NCI-H1105 (cell line): ENCODE measurements around the gene ESR1.

ENCODE experiments used
- DNase-seq: peaks from one replicate; lab custom pipeline; 2025; lab: John Stamatoyannopoulos, UW

Gene ESR1

GRCh38 chr6:151807513-151808370 lies at the start of gene ESR1:
ESR1 (plus strand) TSS chr6:151807682; CDS start chr6:151807913, 231 bp downstream.
- DNase-seq, result peak; percentile 39

- DNase-seq, result no peak
Observed at GRCh38 chr6:151760486-151760885, 47.0 kb upstream of the ESR1 start.

- DNase-seq, result no peak
Observed at GRCh38 chr6:151761851-151762250, 45.6 kb upstream of the ESR1 start.

- no peak for DNase-seq
Observed at GRCh38 chr6:151762817-151763216, 44.7 kb upstream of the ESR1 start.

- no peak for DNase-seq
Observed at GRCh38 chr6:151763303-151763702, 44.2 kb upstream of the ESR1 start.

- peak; percentile 18 for DNase-seq
Observed at GRCh38 chr6:151763938-151764680, 43.4 kb upstream of the ESR1 start.

- DNase-seq, result peak; percentile 33
Observed at GRCh38 chr6:151765444-151765886, 42.0 kb upstream of the ESR1 start.

- no peak for DNase-seq
Observed at GRCh38 chr6:151772446-151772845, 35.0 kb upstream of the ESR1 start.

GRCh38 chr6:151773382-151773781 lies 34.1 kb upstream of the ESR1 start:
- no peak for DNase-seq

- DNase-seq, result no peak
Observed at GRCh38 chr6:151782560-151782959, 24.9 kb upstream of the ESR1 start.

GRCh38 chr6:151783692-151784091 lies 23.8 kb upstream of the ESR1 start:
- no peak for DNase-seq

GRCh38 chr6:151784441-151785214 lies 22.9 kb upstream of the ESR1 start:
- no peak for DNase-seq

- DNase-seq, result no peak
Observed at GRCh38 chr6:151796842-151797530, 10.5 kb upstream of the ESR1 start.

- no peak for DNase-seq
Observed at GRCh38 chr6:151803743-151804142, 3.7 kb upstream of the ESR1 start.

- DNase-seq, result no peak
Observed at GRCh38 chr6:151804585-151805285, 2.7 kb upstream of the ESR1 start.

- no peak for DNase-seq
Observed at GRCh38 chr6:151805286-151805840, 2.1 kb upstream of the ESR1 start.

GRCh38 chr6:151806757-151807512 lies 547 bp upstream of the ESR1 start:
- DNase-seq, result no peak

- no peak for DNase-seq
Observed at GRCh38 chr6:151808371-151809241, 1.1 kb downstream of the ESR1 start.

- DNase-seq, result no peak
Observed at GRCh38 chr6:151811081-151811480, 3.6 kb downstream of the ESR1 start.
